Stimulated activated CD4-positive, alpha-beta T cell treated with anti-CD3 and anti-CD28 coated beads, Interleukin-4, amount 100 ng/mL, for 48 hours (primary cell): ENCODE measurements around the gene KDF1.
"Not testable (repeated sequence)": the region's sequence is repeated elsewhere in the genome, so short reads cannot be mapped to it uniquely, and the experiment has no call there.

Experiments used
- DNase-seq, 2 donors: peaks; one replicate each; pipeline ENCODE4 v3.0.0-alpha.2; 2020; ENCODE audit warnings: low read depth in 2 of 2

The KDF1 gene

GRCh38 chr1:26994020-26994786, 33.9 kb upstream of the KDF1 start:
- DNase-seq: no peak

- peak; percentile 46 to 56 for DNase-seq
Observed at GRCh38 chr1:26993237-26994019, 33.2 kb upstream of the KDF1 start, which contains the start of gene TRNP1. Gene TRNP1, plus strand, starts transcription at chr1:26993692. Its CDS starts 95 bp downstream, at chr1:26993787.

- no peak for DNase-seq
Observed at GRCh38 chr1:26991310-26992116, 31.2 kb upstream of the KDF1 start.

- DNase-seq: not testable (repeated sequence)
Observed at GRCh38 chr1:26989403-26990109, 29.3 kb upstream of the KDF1 start.

GRCh38 chr1:26986658-26987057, 26.4 kb upstream of the KDF1 start:
- no peak for DNase-seq

GRCh38 chr1:26984291-26984690, 24.0 kb upstream of the KDF1 start:
- DNase-seq: no peak

- no peak for DNase-seq
Observed at GRCh38 chr1:26983863-26984262, 23.6 kb upstream of the KDF1 start.

- DNase-seq: no peak
Observed at GRCh38 chr1:26981146-26981846, 21.0 kb upstream of the KDF1 start.

- DNase-seq: no peak
Observed at GRCh38 chr1:26978901-26979300, 18.6 kb upstream of the KDF1 start.

- no peak for DNase-seq
Observed at GRCh38 chr1:26976621-26977510, 16.6 kb upstream of the KDF1 start.

- DNase-seq: no peak
Observed at GRCh38 chr1:26972821-26973220, 12.6 kb upstream of the KDF1 start.

GRCh38 chr1:26972390-26972789, 12.1 kb upstream of the KDF1 start:
- DNase-seq: no peak

GRCh38 chr1:26971590-26971989, 11.3 kb upstream of the KDF1 start:
- no peak for DNase-seq

GRCh38 chr1:26970810-26971209, 10.5 kb upstream of the KDF1 start:
- no peak for DNase-seq

GRCh38 chr1:26965628-26966027, 5.4 kb upstream of the KDF1 start:
- DNase-seq: no peak

GRCh38 chr1:26965213-26965612, 4.9 kb upstream of the KDF1 start:
- DNase-seq: no peak

GRCh38 chr1:26961826-26962225, 1.6 kb upstream of the KDF1 start:
- no peak for DNase-seq

GRCh38 chr1:26960625-26960966, 328 bp upstream of the KDF1 start:
- DNase-seq: no peak

- no peak for DNase-seq
Observed at GRCh38 chr1:26959270-26959669, 998 bp downstream of the KDF1 start.

- no peak for DNase-seq
Observed at GRCh38 chr1:26957306-26957705, 3.0 kb downstream of the KDF1 start.
